Measurements from ENCODE around the gene GCN1. TPM values are rescaled to one million over a fixed set of nuclear protein-coding genes. Genes with fewer than 3 reads are reported as not detected.

GCN1 gene
- total RNA-seq, 1 donor from 2014 or later, result 73.9 TPM

DNA sequence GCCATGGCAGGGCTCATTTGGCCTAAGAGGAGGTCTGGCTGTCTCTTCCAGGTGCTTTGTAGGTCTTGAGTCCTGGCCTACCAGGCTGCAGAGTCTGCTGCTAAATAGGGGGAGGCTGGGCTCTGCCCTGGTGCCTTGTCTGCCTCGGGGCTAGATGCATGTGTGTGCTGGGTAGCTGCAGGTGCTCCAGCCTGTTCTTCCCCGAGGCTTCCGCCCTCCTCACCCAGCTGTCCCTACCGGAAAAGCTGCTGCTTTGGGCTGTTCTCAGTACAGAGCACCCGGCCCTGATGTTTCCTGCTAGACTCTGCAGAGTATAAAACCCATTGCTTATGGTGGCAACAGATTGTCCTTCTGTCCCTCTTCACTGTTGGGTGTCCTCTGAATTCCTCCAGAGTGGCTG, 115.6 kb downstream of the GCN1 start:
- no peak for DNase-seq (ENCODE audit: low read depth)
- H3K4me3 ChIP-seq (ENCODE audit: low read depth, low read length), result no peak overlapping the region
- no peak for TF ChIP-seq CTCF (conservative IDR thresholded peaks at IDR 0.05; ENCODE audit: low read depth, low read length)

GRCh38 chr12:120077260-120077659, 117.3 kb downstream of the GCN1 start:
- no peak for TF ChIP-seq CTCF (conservative IDR thresholded peaks at IDR 0.05; ENCODE audit: low read depth, low read length)
- DNase-seq (ENCODE audit: low read depth), result no peak
- H3K4me3 ChIP-seq (ENCODE audit: low read depth, low read length), result no peak overlapping the region

Other genes with a start within 250 kb of the GCN1 start
- gene BICDL1, start 205.5 kb downstream of the GCN1 start, total RNA-seq, result 4.6 and 7.0 TPM in 2 replicates
- 18.6 and 43.6 TPM in 2 replicates for gene RAB35, start 78.0 kb downstream of the GCN1 start, total RNA-seq
- gene RPLP0, start 6.4 kb upstream of the GCN1 start, total RNA-seq, result 3,816 and 4,725 TPM in 2 replicates
- gene PXN, start 71.0 kb upstream of the GCN1 start, total RNA-seq, result 84.5 and 100 TPM in 2 replicates
- under 0.01 TPM in 2 replicates for gene RNU4-2, start 97.2 kb upstream of the GCN1 start, total RNA-seq
- under 0.01 TPM in 2 replicates for gene RNU4-1, start 98.5 kb upstream of the GCN1 start, total RNA-seq
- 0.35 and 1.2 TPM in 2 replicates for gene SIRT4, start 107.6 kb upstream of the GCN1 start, total RNA-seq
- gene PLA2G1B, start 133.1 kb upstream of the GCN1 start, total RNA-seq, result not detected in 2 replicates
- 5.4 and 25.8 TPM in 2 replicates for gene MSI1, start 174.4 kb upstream of the GCN1 start, total RNA-seq
- 572 and 889 TPM in 2 replicates for gene COX6A1, start 243.4 kb upstream of the GCN1 start, total RNA-seq